Dermis blood vessel endothelial cell (primary cell): ENCODE results near the gene KCNK6. TPM values are rescaled to one million over a fixed set of nuclear protein-coding genes. Genes with fewer than 3 reads are reported as not detected.

Source experiments
- DNase-seq: peaks from one replicate; pipeline ENCODE4 v3.0.0; 2010
- total RNA-seq: library from RNA; depleted of rRNA; stranded (reverse); fragments of >200 nt; gene quantifications from 2 replicates; pipeline ENCODE4 v1.2.3, GENCODE V29; 2014

Gene KCNK6
- total RNA-seq, 1 donor from 2014 or later, result 10.2 TPM

GRCh38 chr19:38298821-38299680, 20.6 kb upstream of the KCNK6 start:
- DNase-seq, result no peak

DNA sequence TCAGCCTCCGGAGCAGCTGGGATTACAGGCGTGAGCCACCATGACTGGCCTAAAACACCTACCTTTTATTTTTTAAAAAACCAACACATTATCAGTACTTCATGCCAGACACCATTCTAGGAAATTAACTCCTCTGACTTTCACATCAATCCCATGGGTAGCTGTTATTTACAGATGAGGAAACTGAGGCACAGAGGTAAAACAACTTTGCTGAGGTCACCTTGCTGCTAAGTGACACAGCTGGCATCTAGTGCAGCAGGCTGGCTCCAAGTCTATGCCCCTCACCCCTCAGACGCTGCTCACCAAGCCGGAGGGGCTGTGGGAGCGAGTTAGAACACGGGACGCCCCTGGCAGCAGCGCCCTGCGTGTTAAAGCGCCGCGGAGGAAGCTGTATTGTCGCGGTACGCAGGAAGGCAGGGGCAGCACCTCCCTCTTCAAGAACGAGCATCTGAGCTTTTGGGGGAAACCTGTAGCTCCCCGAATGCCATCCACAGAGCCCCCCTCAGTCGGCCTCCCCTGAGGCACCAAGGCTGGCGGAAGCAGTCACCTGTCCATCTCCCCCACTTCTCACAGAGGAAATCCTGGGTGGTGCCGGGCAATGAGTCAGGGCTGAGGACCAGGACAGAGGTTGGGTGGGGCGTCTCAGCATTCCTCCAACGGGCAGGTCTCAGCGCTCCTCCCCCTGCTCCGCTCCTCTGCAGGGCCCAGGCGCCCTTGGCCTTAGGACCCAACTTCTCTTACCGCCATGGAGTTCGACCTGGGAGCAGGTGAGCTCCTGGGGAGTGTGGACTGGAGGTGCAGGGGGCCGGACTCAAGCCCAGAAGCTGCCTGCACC, 15.9 kb upstream of the KCNK6 start, which contains the start of gene C19orf33:
C19orf33 (plus strand) TSS at position 735 of the 835 bp plus-strand sequence; CDS start at position 746, 11 bp downstream.
- DNase-seq, result peak; percentile 21

GRCh38 chr19:38304352-38304865, 15.2 kb upstream of the KCNK6 start:
- DNase-seq, result no peak

DNA sequence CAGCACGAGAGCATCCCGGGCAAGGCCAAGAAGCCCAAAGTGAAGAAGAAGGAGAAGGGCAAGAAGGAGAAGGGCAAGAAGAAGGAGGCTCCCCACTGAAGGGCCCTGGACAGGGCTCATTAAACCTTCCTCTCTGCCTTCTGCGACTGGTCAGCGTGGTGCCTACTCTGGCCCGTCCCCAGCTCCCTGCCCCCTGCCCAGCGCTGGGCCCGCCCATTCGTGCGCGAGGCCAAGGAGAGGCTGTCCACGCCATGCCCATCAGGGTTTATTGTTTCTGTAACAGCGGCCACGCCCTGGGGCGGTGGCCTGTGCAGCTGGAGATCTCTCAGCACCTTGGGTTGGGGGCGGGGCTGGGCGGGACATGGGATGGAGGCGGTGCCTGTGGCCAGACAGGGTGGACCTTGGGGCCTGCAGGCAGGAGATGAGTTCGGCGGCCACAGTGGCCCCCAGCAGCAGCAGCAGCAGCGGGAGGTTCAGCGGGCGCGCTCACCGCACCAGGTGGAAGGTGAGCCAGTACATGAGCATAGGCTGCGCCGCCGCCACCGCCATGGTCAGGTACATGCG, 14.7 kb upstream of the KCNK6 start:
- DNase-seq, result peak; percentile 64

DNA sequence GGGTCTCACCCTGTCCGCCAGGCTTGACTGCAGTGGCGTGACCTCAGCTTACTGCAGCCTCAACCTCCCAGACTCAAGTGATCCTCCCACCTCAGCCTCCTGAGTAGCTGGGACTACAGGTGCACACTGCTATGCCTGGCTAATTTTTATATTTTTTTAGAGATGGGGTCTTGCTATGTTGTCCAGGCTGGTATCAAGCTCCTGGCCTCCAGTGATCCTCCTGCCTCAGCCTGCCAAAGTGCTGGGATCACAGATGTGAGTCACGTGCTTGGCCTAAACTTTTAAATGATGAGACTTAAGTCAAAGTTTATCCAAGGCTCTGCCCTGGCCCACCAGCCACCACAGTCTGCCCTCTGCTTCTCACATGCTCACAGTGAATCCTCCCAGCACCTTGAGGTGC, 13.4 kb upstream of the KCNK6 start:
- no peak for DNase-seq

GRCh38 chr19:38307076-38307475, 12.6 kb upstream of the KCNK6 start:
- no peak for DNase-seq

DNA sequence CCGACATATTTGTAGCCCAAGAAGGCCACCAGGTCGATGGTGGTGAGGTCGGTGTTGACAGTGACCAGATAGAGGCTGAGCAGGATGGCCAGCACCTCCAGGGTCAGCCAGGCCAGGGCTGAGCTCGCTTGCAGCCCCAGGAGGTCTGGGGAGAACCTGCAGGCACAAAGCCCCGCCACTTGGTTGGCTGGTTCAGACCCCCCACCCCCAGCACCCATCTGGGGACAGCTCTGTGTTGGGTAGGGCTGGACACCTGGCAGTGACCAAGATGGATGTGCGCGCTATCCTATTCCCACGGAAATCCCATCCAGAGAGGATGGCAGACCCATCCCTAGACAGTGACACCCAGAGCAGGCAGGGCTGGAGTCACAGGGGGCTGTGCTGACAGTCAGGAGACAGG, 12.0 kb upstream of the KCNK6 start:
- DNase-seq, result no peak

DNA sequence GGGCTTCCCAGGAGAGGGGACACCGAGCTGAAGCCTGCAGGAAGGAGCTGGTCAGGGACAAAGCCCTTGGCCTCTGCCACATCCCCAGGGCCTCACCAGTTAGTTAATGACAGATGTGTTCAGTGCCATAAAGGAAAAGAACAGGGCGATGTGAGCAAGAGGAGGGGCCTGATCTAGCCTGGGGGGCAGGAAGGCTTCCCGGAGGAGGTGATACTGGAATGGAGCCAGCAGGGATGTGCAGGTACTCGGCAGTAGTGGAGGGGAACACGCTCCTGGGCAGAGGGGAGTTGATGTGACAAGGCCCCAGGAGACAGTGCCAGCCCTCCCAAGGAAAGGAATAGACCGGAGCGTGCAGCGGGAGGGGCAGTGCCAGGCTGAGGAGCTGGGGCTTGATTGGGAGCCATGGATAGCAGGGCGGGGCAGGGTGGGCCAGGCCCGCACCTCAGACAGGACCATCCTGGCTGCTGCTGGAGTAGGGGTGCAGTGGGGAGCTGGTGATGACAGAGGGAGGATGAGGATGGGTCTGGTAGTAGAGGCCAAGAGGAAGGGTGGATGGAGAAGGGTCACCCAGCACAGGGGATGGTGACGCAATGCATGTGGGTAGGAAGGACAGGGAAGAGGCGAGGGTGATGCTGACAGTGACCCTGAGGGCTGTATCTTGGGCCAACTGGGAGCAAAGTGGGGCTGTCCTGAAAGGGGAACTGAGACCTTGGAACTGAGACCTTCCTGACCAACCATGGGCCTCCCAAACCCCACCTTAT, 11.5 kb upstream of the KCNK6 start:
- no peak for DNase-seq

GRCh38 chr19:38308926-38309614, 10.6 kb upstream of the KCNK6 start:
- no peak for DNase-seq

- DNase-seq, result no peak
These were observed 9.9 kb upstream of the KCNK6 start for GRCh38 chr19:38309615-38310278.

GRCh38 chr19:38310279-38310670, 9.4 kb upstream of the KCNK6 start:
- DNase-seq, result no peak

GRCh38 chr19:38310986-38311385, 8.7 kb upstream of the KCNK6 start:
- DNase-seq, result no peak

DNA sequence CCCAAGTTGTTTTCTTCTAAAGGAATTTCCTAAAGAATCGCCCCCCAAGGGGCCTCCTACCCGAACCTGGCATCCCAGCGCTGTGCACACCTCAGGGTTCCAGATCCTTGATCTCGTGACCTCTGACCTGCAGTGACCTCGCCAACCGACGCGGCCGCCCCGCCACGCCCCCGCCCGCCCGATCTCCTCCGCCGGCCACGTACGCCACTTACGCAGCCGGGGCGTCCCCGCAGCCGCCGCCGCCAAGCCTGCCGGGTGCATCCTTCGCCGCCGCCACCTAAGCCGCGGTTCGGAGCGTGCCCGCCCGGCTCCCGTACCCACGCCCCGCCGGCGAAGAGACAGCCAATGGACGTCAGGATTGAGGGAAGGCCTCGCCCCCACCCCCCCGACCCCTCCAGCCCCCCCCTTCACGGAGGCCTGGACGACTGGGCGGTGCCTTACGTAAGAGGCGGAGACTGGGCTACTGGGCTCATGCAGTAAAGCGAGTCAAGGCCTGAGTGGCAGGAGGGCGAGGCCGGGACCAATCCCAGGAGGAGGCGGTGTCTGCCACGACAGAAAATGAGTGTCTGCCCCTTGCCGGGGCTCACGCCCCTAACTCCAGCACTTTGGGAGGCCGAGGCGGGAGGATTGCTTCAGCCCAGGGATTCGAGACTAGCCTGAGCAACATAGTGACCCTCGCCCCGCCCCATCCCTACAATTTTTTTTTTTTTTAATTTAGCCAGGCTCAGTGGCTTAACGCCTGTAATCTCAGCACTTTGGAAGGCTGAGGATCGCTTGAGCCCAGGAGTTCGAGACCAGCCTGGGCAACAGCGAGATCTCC, 3.8 kb upstream of the KCNK6 start, which contains the start of gene YIF1B:
YIF1B (minus strand) TSS at position 291 of the 820 bp plus-strand sequence; CDS start at position 261, 30 bp downstream.
- DNase-seq, result peak; percentile 98

- DNase-seq, result no peak
These were observed 3.1 kb upstream of the KCNK6 start for GRCh38 chr19:38316477-38317067.

- peak; percentile 33 for DNase-seq
These were observed 2.5 kb upstream of the KCNK6 start for GRCh38 chr19:38317104-38317612.

GRCh38 chr19:38318660-38319059, 985 bp upstream of the KCNK6 start:
- DNase-seq, result peak; percentile 23

- no peak for DNase-seq
These were observed 1.3 kb downstream of the KCNK6 start for GRCh38 chr19:38320969-38321339.

- DNase-seq, result no peak
These were observed 2.1 kb downstream of the KCNK6 start for GRCh38 chr19:38321646-38322196.

DNA sequence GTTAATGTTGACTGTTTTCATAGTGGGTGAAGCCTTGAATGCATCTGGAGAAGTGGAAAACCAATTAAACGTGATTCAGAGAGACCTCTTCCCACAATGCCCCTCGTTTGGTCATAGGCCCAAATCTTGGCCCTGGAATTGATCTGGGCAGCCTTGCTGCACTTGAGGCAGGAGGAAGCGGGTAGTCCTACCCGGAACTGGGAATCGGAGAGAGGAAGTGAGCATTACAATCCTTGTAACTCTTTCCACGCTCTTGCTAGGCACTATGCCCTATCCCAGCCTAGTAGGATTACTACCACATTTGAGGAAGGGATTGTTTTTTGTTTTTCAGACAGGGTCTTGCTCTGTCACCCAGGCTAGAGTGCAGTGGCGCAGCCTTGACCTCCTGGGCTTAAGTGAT, 3.6 kb downstream of the KCNK6 start:
- DNase-seq, result no peak
